CD8-positive, alpha-beta memory T cell (primary cell): ENCODE results near the gene VTI1A. TPM values are rescaled to one million over a fixed set of nuclear protein-coding genes. Genes with fewer than 3 reads are reported as not detected.
"Not testable (repeated sequence)": the region's sequence is repeated elsewhere in the genome, so short reads cannot be mapped to it uniquely, and the experiment has no call there.

Experiments
- CTCF ChIA-PET: fragments of 350-600 bp; sonication (Branson Sonifier 250); formaldehyde crosslinking; loops from one replicate; lab custom pipeline; 2021; ENCODE audit warnings: antibody characterized with exemption; lab: Charles Lee
- POLR2A ChIA-PET: fragments of 350-600 bp; sonication (Branson Sonifier 250); formaldehyde crosslinking; loops from one replicate; lab custom pipeline; 2021; ENCODE audit warnings: antibody characterized with exemption; lab: Charles Lee
- DNase-seq, 5 donors: peaks; one replicate each; pipeline versions ENCODE4 v3.0.0 to v3.0.0-alpha.2; 2020 to 2022; ENCODE audit warnings: mixed read lengths in 1 of 5
- H3K27ac ChIP-seq: one replicate; pipeline ENCODE4 v1.7.0; 2013; ENCODE audit warnings: low read depth, mild to moderate bottlenecking, low read length, moderate library complexity
- H3K27me3 ChIP-seq: 2 replicates; pipeline ENCODE4 v1.7.0; 2013; ENCODE audit warnings: low read length, mild to moderate bottlenecking; ENCODE audit not compliant: insufficient read depth, poor library complexity, severe bottlenecking
- H3K36me3 ChIP-seq: 2 replicates; pipeline ENCODE4 v1.7.0; 2013; ENCODE audit warnings: mild to moderate bottlenecking, low read length, moderate library complexity; ENCODE audit not compliant: insufficient read depth
- H3K4me1 ChIP-seq: 2 replicates; pipeline ENCODE4 v1.7.0; 2013; ENCODE audit warnings: mild to moderate bottlenecking, low read length, moderate library complexity; ENCODE audit not compliant: insufficient read depth
- H3K4me3 ChIP-seq: 2 replicates; pipeline ENCODE4 v1.7.0; 2013; ENCODE audit warnings: mild to moderate bottlenecking, low read length
- H3K9me3 ChIP-seq: 2 replicates; pipeline ENCODE4 v1.7.0; 2013; ENCODE audit warnings: mild to moderate bottlenecking, low read length
- H3K27ac Mint-ChIP-seq, 8 donors: one replicate each; pipeline ENCODE4 v1.8.0; 2020 to 2021; ENCODE audit warnings: mixed read lengths in 8 of 8, mild to moderate bottlenecking in 6 of 8, inconsistent platforms in 3 of 8, moderate library complexity in 3 of 8
- H3K27me3 Mint-ChIP-seq, 2 donors: one replicate each; pipeline ENCODE4 v1.8.0; 2020 to 2021; ENCODE audit warnings: mixed read lengths in 2 of 2, mild to moderate bottlenecking in 1 of 2, moderate library complexity in 1 of 2
- H3K36me3 Mint-ChIP-seq, 3 donors: one replicate each; pipeline ENCODE4 v1.8.0; 2020 to 2021; ENCODE audit warnings: mixed read lengths in 3 of 3, inconsistent platforms in 1 of 3, mild to moderate bottlenecking in 1 of 3
- H3K4me1 Mint-ChIP-seq, 3 donors: one replicate each; pipeline ENCODE4 v1.8.0; 2020 to 2021; ENCODE audit warnings: mixed read lengths in 3 of 3, inconsistent platforms in 1 of 3, mild to moderate bottlenecking in 1 of 3
- H3K4me3 Mint-ChIP-seq, 7 donors: one replicate each; pipeline ENCODE4 v1.8.0; 2020 to 2021; ENCODE audit warnings: mixed read lengths in 7 of 7, mild to moderate bottlenecking in 6 of 7, moderate library complexity in 4 of 7, inconsistent platforms in 2 of 7
- H3K9me3 Mint-ChIP-seq, 5 donors: one replicate each; pipeline ENCODE4 v1.8.0; 2020 to 2022; ENCODE audit warnings: mixed read lengths in 5 of 5, mild to moderate bottlenecking in 3 of 5, moderate library complexity in 2 of 5, inconsistent platforms in 1 of 5
- polyA plus RNA-seq: library from polyadenylated mRNA; unstranded; fragments of 300-500 nt; fragmentation: Illumina TruSeq; gene quantifications from one replicate; pipeline ENCODE4 v1.2.3, GENCODE V29; 2021
- total RNA-seq, 2 experiments: library from RNA; stranded (reverse); gene quantifications; one replicate each; pipeline ENCODE4 v1.2.3, GENCODE V29; 2021

VTI1A gene
- total and polyA plus RNA-seq, 3 experiments from 2014 or later: 28.1 to 40.1 (median 38.2) TPM

DNA sequence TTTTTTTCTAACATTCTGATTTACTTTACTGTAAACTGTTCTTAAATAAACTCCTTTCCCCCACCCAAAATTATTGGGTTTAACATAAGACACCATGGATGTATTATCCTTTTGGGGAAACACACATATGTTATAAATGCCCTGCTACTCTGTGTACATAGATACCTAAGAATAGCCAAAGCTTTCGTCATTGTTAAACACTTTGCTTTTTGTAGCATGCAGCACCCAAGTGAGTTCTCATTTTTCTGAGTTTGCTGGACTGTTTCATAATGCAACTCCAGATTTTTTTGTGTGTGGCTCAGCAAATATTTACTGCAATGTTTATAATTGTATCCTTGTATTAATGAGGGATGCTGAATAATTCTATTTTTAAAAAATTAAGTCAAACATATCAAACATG is 86.9 kb downstream of the VTI1A start:
- ChIA-PET POLR2A (no interaction called here), CTCF (no interaction called here)
- Mint-ChIP-seq H3K27ac (no peak overlapping the region), H3K36me3 (peaks cover 11 to 19% (median 12%) of the 10 kb centered on the region in 3 donors), H3K4me3 (no peak overlapping the region), H3K4me1 (peaks cover 34 to 45% (median 39%) of the 10 kb centered on the region in 3 donors), H3K9me3 (no peaks in the 10 kb centered on the region), H3K27me3 (no peaks in the 10 kb centered on the region)
- H3K4me3 ChIP-seq: no peak overlapping the region
- no peaks in the 10 kb centered on the region for H3K27me3 ChIP-seq
- DNase-seq: no peak
- H3K36me3 ChIP-seq: no peaks in the 10 kb centered on the region
- H3K9me3 ChIP-seq: no peaks in the 10 kb centered on the region
- no peaks in the 10 kb centered on the region for H3K4me1 ChIP-seq
- H3K27ac ChIP-seq: no peak overlapping the region

DNA sequence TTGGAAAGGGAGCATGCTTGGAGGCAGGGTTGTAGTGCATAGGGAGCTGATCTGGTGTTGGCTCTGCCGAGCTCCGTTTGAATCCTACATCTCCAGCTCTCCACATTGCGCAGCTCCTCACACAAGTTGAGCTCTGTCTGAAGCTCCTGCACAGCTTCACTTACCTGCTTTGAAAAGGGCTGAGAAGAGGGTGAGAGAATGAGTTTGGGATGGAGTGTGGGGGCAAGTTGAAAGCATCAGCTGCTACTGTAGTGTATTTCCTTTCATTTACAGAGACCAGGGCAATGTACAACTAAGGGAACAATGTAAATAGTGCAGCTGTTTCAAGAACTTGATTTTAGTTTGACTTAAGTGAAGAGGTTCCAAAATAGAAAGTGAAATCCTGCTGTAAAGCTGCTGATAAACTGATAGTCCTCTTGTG is 88.5 kb downstream of the VTI1A start:
- CTCF ChIA-PET: no interaction called here

DNA sequence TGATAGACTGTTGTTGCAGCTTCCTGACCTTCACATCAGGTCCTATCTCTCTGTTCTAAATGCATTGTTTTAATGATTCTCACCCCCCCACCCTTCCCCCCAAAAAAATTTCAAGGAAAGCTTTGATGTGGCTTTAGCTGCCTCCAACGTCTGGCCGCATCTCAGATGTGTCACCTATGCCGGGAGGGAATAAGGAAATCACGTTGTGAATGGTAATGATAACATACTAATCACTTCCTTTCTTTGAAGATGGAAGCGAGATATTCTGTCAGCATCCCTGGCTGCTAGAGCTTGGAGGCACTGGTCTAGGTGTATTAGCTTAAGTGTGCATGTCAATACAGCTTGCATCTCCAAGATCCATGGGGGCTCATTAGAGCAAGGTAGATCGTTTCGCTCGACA is 89.6 kb downstream of the VTI1A start:
- ChIA-PET CTCF (no interaction called here), POLR2A (no interaction called here)
- H3K4me3 ChIP-seq: no peak overlapping the region
- Mint-ChIP-seq H3K27me3 (no peaks in the 10 kb centered on the region), H3K27ac (no peak overlapping the region), H3K4me3 (no peak overlapping the region), H3K36me3 (peaks cover 18 to 37% (median 23%) of the 10 kb centered on the region in 3 donors), H3K4me1 (peaks cover 20 to 28% (median 26%) of the 10 kb centered on the region in 3 donors), H3K9me3 (no peaks in the 10 kb centered on the region)
- no peak overlapping the region for H3K27ac ChIP-seq
- no peak for DNase-seq
- H3K36me3 ChIP-seq: no peaks in the 10 kb centered on the region
- H3K27me3 ChIP-seq: no peaks in the 10 kb centered on the region
- no peaks in the 10 kb centered on the region for H3K9me3 ChIP-seq
- no peaks in the 10 kb centered on the region for H3K4me1 ChIP-seq

More for the DNA sequence above, 88.5 kb downstream of the VTI1A start:
- Mint-ChIP-seq H3K27ac (peak overlapping the region in 3 of 8 donors; percentile 29 to 59 (median 53)), H3K9me3 (no peaks in the 10 kb centered on the region), H3K4me3 (peak overlapping the region in 1 of 7 donors; percentile 1), H3K4me1 (peaks cover 31 to 39% (median 37%) of the 10 kb centered on the region in 3 donors), H3K27me3 (no peaks in the 10 kb centered on the region), H3K36me3 (peaks cover 10 to 32% (median 19%) of the 10 kb centered on the region in 3 donors)
- Histone ChIP-seq H3K36me3 (no peaks in the 10 kb centered on the region), H3K27ac (no peak overlapping the region), H3K4me1 (no peaks in the 10 kb centered on the region), H3K27me3 (no peaks in the 10 kb centered on the region), H3K9me3 (no peaks in the 10 kb centered on the region), H3K4me3 (no peak overlapping the region)
- POLR2A ChIA-PET: no interaction called here
- no peak for DNase-seq

DNA sequence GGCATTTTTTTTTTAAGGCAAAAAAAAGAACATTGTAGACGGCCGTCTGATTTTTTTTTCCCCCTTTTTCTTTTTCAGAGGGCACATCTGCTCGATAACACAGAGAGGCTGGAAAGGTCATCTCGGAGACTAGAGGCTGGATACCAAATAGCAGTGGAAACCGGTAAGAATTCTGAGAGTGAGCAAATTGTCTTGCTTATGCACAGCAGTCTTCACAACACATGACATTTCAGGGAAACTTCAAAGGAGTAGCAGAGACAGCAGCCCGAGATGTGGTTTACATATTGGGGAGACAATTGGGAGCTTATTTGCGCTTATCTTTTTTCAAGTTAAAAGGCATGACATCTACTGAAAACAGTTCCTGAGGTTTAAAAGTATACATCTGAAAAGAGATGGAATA is 91.2 kb downstream of the VTI1A start:
- H3K27me3 Mint-ChIP-seq: no peaks in the 10 kb centered on the region
- no peak overlapping the region for H3K27ac ChIP-seq
- H3K9me3 Mint-ChIP-seq: peaks cover 0 to 5% (median 3%) of the 10 kb centered on the region in 5 donors
- H3K4me1 Mint-ChIP-seq: peaks cover 9 to 17% (median 14%) of the 10 kb centered on the region in 3 donors
- H3K36me3 ChIP-seq: peaks cover 4% of the 10 kb centered on the region
- H3K4me3 ChIP-seq: no peak overlapping the region
- no peak for DNase-seq
- peaks cover 28 to 50% (median 32%) of the 10 kb centered on the region in 3 donors for H3K36me3 Mint-ChIP-seq
- no peak overlapping the region for H3K4me3 Mint-ChIP-seq
- H3K27me3 ChIP-seq: no peaks in the 10 kb centered on the region
- no peak overlapping the region for H3K27ac Mint-ChIP-seq
- CTCF ChIA-PET: no interaction called here
- H3K9me3 ChIP-seq: no peaks in the 10 kb centered on the region
- no peaks in the 10 kb centered on the region for H3K4me1 ChIP-seq
- POLR2A ChIA-PET: no interaction called here

DNA sequence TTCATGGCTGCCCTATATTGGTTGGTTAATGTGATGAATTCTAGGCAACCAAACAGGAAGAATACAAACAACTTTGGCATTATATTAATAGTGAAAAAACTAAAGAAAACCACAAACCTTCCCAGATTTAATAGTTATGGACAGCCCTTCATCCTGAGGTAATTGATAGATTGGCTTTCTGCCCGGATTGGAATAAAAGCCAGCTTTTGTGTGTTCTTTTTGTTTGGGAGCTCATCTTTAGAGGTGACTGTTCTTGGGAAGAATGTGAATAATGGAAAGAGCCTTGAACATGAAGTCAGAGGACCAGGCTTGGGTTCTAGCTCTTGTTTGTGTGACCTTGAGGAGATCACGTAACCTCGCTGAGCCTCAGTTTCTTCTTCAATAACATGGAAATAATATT is 92.3 kb downstream of the VTI1A start:
- no peaks in the 10 kb centered on the region for H3K27me3 ChIP-seq
- Mint-ChIP-seq H3K27ac (no peak overlapping the region), H3K4me3 (no peak overlapping the region), H3K36me3 (peaks cover 27 to 56% (median 32%) of the 10 kb centered on the region in 3 donors), H3K27me3 (no peaks in the 10 kb centered on the region), H3K4me1 (peaks cover 6 to 12% (median 6%) of the 10 kb centered on the region in 3 donors), H3K9me3 (peaks cover 0 to 6% (median 5%) of the 10 kb centered on the region in 5 donors)
- no peaks in the 10 kb centered on the region for H3K9me3 ChIP-seq
- no peak for DNase-seq
- POLR2A ChIA-PET: no interaction called here
- H3K36me3 ChIP-seq: peaks cover 4% of the 10 kb centered on the region
- no peak overlapping the region for H3K4me3 ChIP-seq
- CTCF ChIA-PET: no interaction called here
- H3K4me1 ChIP-seq: no peaks in the 10 kb centered on the region
- no peak overlapping the region for H3K27ac ChIP-seq

DNA sequence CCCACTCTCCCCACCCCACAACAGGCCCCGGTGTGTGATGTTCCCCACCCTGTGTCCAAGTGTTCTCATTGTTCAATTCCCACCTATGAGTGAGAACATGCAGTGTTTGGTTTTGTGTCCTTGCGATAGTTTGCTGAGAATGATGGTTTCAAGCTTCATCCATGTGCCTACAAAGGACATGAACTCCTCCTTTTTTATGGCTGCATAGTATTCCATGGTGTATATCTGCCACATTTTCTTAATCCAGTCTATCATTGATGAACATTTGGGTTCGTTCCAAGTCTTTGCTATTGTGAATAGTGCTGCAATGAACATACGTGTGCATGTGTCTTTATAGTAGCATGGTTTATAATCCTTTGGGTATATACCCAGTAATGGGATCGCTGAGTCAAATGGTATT is 95.8 kb downstream of the VTI1A start:
- H3K27ac ChIP-seq, DNase-seq, H3K9me3 ChIP-seq, CTCF ChIA-PET, H3K9me3 Mint-ChIP-seq, H3K36me3 ChIP-seq, H3K27ac Mint-ChIP-seq, H3K27me3 Mint-ChIP-seq, H3K4me3 Mint-ChIP-seq, POLR2A ChIA-PET, H3K27me3 ChIP-seq, H3K4me3 ChIP-seq, H3K4me1 Mint-ChIP-seq, H3K4me1 ChIP-seq: not testable (repeated sequence)
- H3K36me3 Mint-ChIP-seq: peaks cover 34 to 56% (median 38%) of the 10 kb centered on the region in 3 donors

DNA sequence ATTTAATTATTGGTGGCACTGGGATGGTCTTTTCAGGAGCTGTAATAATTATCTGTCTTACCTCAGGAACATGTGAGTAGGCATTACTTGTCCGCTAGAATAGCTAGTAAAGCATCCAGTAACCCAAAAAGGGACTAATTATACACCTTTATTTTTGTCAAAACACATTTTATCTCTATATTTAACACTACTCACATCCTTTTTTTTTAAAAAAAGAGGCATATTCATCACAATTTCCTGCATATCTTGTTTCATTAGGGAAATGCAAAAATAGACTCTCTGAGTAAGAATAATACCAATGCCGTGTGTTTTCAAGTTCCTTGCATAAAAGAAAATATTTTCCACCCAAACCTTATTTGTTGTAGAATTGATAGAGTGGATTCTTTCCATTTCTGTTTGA is 99.5 kb downstream of the VTI1A start:
- Histone ChIP-seq H3K27ac (no peak overlapping the region), H3K4me1 (no peaks in the 10 kb centered on the region), H3K27me3 (no peaks in the 10 kb centered on the region), H3K9me3 (no peaks in the 10 kb centered on the region), H3K4me3 (no peak overlapping the region), H3K36me3 (peaks cover 4% of the 10 kb centered on the region)
- no peak overlapping the region for H3K4me3 Mint-ChIP-seq
- ChIA-PET CTCF (no interaction called here), POLR2A (no interaction called here)
- DNase-seq: no peak
- no peak overlapping the region for H3K27ac Mint-ChIP-seq
- H3K27me3 Mint-ChIP-seq: no peaks in the 10 kb centered on the region
- H3K9me3 Mint-ChIP-seq: peaks cover 0 to 6% (median 5%) of the 10 kb centered on the region in 5 donors
- H3K36me3 Mint-ChIP-seq: peaks cover 16 to 29% (median 21%) of the 10 kb centered on the region in 3 donors
- peaks cover 0 to 4% (median 3%) of the 10 kb centered on the region in 3 donors for H3K4me1 Mint-ChIP-seq

DNA sequence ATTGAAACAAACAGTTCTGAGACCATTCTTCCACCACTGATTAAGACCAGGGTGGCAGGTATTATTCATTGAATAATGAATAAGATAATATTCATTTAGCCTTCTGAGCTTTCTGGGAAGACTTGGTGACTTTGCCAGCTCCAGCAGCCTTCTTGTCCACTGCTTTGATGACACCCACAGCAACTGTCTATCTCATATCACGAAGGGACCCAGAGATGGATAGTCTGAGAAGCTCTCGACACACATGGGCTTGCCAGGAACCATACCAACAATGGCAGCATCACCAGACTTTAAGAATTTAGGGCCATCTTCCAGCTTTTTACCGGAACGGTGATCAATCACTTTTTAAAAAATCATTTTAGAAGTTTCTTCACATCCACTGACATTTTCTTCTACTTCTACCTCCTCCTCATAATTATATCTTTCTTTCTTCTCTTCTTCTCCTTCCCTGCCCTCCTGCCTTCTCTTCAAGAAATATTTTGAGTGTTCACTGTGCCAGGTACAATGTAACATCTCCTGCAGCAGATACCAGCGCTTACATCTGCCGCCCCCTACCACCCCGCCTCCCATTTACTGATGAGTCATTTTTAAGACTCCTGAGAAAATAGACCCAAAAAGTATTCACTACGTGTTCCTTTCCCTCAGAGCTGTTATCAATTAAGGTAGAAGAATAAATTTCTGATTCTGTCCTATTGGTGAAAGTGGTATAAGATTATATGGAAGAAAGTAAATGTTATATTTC is 101.7 kb downstream of the VTI1A start:
- no peak overlapping the region for H3K4me3 Mint-ChIP-seq
- Histone ChIP-seq H3K4me1 (no peaks in the 10 kb centered on the region), H3K27ac (no peak overlapping the region), H3K4me3 (no peak overlapping the region), H3K9me3 (no peaks in the 10 kb centered on the region), H3K36me3 (no peaks in the 10 kb centered on the region), H3K27me3 (no peaks in the 10 kb centered on the region)
- peaks cover 0 to 4% (median 3%) of the 10 kb centered on the region in 3 donors for H3K4me1 Mint-ChIP-seq
- peaks cover 0 to under 1% (median 0%) of the 10 kb centered on the region in 5 donors for H3K9me3 Mint-ChIP-seq
- CTCF ChIA-PET: interaction anchor here (1.9 kb wide), 1 partner anchor 22 kb away, joined by 4 read pairs; no protein-coding TSS in a partner anchor
- H3K27me3 Mint-ChIP-seq: no peaks in the 10 kb centered on the region
- H3K27ac Mint-ChIP-seq: peak overlapping the region in 1 of 8 donors; percentile 10
- peaks cover 6 to 18% (median 11%) of the 10 kb centered on the region in 3 donors for H3K36me3 Mint-ChIP-seq
- DNase-seq: no peak
- POLR2A ChIA-PET: no interaction called here
